Kidney epithelial cell (primary cell): ENCODE measurements around the gene NPTX2. TPM values are rescaled to one million over a fixed set of nuclear protein-coding genes. Genes with fewer than 3 reads are reported as not detected.
A peak's percentile ranks its signal among the peaks of the same experiment; 100 is the strongest.

Experiments
- DNase-seq: peaks from one replicate; pipeline ENCODE4 v3.0.0-alpha.2; 2010; ENCODE audit warnings: low read depth
- H3K27me3 ChIP-seq: 2 replicates; pipeline ENCODE4 v1.6.0; 2011; ENCODE audit warnings: low read length; ENCODE audit not compliant: control insufficient read depth, insufficient read depth
- H3K36me3 ChIP-seq: 2 replicates; pipeline ENCODE4 v1.5.1; 2011; ENCODE audit warnings: low read length; ENCODE audit not compliant: control insufficient read depth, insufficient read depth
- H3K4me3 ChIP-seq: 2 replicates; pipeline ENCODE4 v1.5.1; 2011; ENCODE audit warnings: low read depth, mild to moderate bottlenecking, control low read depth, low read length
- total RNA-seq: library from RNA; depleted of rRNA; stranded (reverse); fragments of >200 nt; gene quantifications from 2 replicates; pipeline ENCODE4 v1.2.3, GENCODE V29; 2015
- TF ChIP-seq, protein P1 (sequence below): IDR thresholded peaks from 2 replicates; pipeline ENCODE4 v1.5.1; 2011; ENCODE audit warnings: mild to moderate bottlenecking, moderate library complexity, low read length, control low read depth, inconsistent platforms; ENCODE audit not compliant: insufficient read depth, poor library complexity, severe bottlenecking

The NPTX2 gene
- total RNA-seq, 1 donor from 2014 or later = 0.46 TPM

DNA sequence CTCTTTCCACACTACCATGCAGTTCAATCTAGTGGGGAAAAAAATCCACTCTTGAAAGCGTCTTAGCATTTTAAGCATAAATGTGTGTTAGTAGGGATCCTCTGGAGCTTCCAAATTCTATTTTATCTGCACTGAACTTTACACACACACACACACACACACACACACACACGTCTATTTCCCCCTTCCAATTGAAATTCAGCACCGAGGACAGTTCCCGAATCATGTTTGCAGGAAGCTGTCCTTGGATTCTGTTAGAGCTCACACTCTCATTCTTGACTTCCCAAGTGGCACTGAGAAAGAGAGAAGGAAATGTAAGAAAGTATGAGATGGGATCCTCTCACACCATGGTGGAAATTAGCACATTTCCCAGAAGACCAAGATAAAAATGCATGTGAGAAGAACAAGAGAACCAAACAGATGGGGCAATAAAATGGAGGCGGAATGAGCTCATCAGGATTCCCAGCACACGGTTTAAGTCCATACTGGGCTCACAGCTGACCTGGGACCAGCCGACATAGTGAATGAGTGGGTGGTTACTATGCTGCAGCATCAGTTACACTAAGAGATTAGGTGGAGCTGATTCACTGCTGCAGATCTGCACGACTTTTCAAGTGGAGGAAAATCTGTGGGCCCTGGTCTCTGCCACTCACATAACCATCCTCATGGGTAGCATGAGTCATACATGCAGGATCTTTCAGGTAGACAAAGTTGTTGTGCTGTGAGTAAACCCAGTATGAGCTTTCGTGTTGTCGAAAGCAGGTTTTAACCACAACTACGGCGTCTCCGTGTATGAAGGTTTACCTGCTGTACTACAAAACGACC is 3.3 kb upstream of the NPTX2 start:
- TF ChIP-seq, protein P1, sequence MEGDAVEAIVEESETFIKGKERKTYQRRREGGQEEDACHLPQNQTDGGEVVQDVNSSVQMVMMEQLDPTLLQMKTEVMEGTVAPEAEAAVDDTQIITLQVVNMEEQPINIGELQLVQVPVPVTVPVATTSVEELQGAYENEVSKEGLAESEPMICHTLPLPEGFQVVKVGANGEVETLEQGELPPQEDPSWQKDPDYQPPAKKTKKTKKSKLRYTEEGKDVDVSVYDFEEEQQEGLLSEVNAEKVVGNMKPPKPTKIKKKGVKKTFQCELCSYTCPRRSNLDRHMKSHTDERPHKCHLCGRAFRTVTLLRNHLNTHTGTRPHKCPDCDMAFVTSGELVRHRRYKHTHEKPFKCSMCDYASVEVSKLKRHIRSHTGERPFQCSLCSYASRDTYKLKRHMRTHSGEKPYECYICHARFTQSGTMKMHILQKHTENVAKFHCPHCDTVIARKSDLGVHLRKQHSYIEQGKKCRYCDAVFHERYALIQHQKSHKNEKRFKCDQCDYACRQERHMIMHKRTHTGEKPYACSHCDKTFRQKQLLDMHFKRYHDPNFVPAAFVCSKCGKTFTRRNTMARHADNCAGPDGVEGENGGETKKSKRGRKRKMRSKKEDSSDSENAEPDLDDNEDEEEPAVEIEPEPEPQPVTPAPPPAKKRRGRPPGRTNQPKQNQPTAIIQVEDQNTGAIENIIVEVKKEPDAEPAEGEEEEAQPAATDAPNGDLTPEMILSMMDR = no peak
- Histone ChIP-seq H3K36me3 (no peaks in the 10 kb centered on the region), H3K4me3 (no peak overlapping the region), H3K27me3 (peaks cover 27% of the 10 kb centered on the region)
- DNase-seq = peak; percentile 1

DNA sequence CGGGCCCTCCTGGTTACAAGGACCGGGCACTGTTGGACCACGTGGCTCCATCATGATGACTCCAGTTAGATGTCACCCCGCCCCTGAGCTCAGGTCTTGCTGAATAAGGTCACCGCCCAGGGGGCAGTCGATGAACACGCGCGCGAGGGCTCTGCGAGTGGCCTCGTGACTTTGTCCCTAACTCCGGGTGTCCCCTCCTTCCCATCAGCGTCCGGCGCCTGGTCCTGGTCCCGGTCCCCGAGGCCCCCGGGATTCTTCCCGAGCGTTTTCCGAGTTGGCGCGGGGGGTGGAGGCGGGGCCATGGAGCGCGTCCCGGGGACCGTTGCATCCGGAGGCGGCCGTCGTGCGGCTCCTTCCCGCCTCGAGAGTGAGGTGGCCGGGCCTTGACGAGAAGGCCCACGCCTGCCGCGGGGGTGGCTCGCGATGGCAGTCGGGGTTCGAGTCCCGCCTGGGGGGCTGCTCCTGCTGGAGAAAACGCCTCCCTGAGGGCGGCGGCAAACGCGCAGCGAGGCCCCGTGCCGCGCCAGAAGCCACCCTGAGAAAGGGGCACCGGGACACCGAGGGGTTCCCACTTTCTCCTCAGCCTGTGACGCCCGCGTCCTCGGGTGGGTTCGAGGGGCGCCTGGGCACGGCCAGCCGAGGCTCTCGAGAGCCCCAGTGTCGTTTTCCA is 569 bp upstream of the NPTX2 start:
- TF ChIP-seq, protein P1 = no peak
- DNase-seq = no peak
- Histone ChIP-seq H3K36me3 (no peaks in the 10 kb centered on the region), H3K27me3 (peaks cover 40% of the 10 kb centered on the region), H3K4me3 (no peak overlapping the region)

- Histone ChIP-seq H3K4me3 (no peak overlapping the region), H3K36me3 (no peaks in the 10 kb centered on the region), H3K27me3 (peaks cover 42% of the 10 kb centered on the region)
- DNase-seq = no peak
- TF ChIP-seq, protein P1 = no peak
These were observed 904 bp downstream of the NPTX2 start for GRCh38 chr7:98617960-98618418.

DNA sequence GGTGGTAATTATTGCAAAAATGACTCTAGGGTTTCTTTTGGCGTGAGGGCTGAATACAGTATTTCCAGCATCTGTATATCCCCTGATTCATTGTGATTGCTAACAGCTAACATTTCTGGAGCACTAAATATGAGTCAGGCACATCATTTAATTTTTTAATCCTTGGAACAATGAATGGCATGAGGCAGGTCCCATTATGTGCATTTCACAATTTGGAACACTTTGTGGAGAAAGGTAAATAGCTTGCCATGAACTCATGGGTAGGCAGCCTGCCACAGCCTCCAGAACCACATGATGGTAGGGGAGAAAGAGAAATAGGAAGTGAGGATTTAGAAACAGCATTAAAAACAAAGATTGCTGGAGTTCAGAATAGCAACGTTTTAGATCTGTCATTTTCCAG is 1.7 kb downstream of the NPTX2 start:
- no peak for DNase-seq
- TF ChIP-seq, protein P1 = no peak
- Histone ChIP-seq H3K4me3 (no peak overlapping the region), H3K36me3 (no peaks in the 10 kb centered on the region), H3K27me3 (peaks cover 42% of the 10 kb centered on the region)

DNA sequence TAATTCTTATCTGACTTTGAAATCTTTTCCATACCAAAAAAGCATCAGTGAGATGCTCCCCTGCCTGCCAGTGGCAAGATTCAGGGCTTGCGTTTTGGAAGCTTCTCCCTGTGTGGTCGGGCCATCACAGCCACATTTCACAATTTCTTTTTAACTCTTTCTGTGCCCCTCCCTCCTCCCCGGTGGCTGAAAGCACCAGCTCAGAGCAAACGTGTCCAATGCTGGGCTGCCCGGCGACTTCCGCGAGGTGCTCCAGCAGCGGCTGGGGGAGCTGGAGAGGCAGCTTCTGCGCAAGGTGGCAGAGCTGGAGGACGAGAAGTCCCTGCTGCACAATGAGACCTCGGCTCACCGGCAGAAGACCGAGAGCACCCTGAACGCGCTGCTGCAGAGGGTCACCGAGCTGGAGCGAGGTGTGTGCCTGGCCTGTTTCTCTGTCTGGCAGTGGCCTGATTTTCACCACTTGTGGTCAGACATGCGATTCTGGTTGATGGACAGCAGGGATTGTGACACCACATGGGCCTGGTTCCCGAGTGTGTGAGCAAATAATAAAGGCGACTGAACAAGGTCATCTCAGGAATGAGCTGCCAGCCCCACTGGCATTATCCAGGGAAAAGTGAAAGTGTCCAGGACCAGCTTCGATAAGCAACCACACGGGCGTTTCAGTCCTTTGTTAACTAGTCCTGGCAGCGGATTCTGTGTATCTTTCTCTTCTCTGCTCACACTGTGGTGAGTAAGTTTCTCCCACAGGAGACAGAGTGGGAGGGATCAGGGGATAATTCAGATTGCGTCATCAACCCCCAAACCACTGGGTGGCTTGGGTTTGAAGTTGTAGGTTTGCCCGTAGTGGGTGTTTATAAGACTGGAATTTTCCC is 2.6 kb downstream of the NPTX2 start:
- TF ChIP-seq, protein P1 = no peak
- peaks cover 42% of the 10 kb centered on the region for H3K27me3 ChIP-seq
- no peak for DNase-seq
- no peaks in the 10 kb centered on the region for H3K36me3 ChIP-seq
- no peak overlapping the region for H3K4me3 ChIP-seq
